K562 (cell line): ENCODE measurements around the gene PTPRO. TPM values are rescaled to one million over a fixed set of nuclear protein-coding genes. Genes with fewer than 3 reads are reported as not detected.

Experiments
- ATAC-seq: fragments of 200-7000 bp; cut with Tn5 transposase; 3 replicates; pipeline ENCODE4 v1.9.1; 2020; ENCODE audit warnings: moderate library complexity
- BruUV-seq: library from RNA; stranded (reverse); fragments of 400-500 nt; replicated peaks from 2 replicates; lab custom pipeline; 2021; lab: Mats Ljungman, UMichigan
- CTCF ChIA-PET: fragments of 300-600 bp; formaldehyde crosslinking; extraction: SDS; loops from one replicate; lab custom pipeline; 2021; ENCODE audit warnings: low intra/inter-chr PET ratio; lab: Yijun Ruan, JAX
- POLR2A ChIA-PET: fragments of 300-600, 350-650 bp; sonication (Branson Sonifier 250); formaldehyde crosslinking; extraction: SDS; loops from one replicate; lab custom pipeline; 2021; ENCODE audit warnings: antibody characterized with exemption, inconsistent platforms; lab: Yijun Ruan, JAX
- DNase-seq, 4 experiments: peaks; one replicate each; pipeline versions ENCODE4 v3.0.0 to v3.0.0-alpha.2; 2011 to 2018; ENCODE audit warnings: low spot score in 3 of 4, mixed read lengths in 3 of 4; ENCODE audit errors: extremely low read depth in 1 of 4
- FAIRE-seq: peaks from 2 replicates; lab custom pipeline; 2011; peaks lifted over from hg19 to GRCh38; lab: Jason Lieb, UNC
- H2AFZ ChIP-seq: 2 replicates; pipeline ENCODE4 v1.6.0; 2011; ENCODE audit warnings: low read depth, low read length, control low read depth, inconsistent platforms
- H3K27ac ChIP-seq: fragments of 200-600 bp; 3 replicates; pipeline ENCODE4 v1.8.0; 2011; ENCODE audit warnings: low read depth, mild to moderate bottlenecking, control low read depth, inconsistent platforms, low read length, moderate library complexity, mixed read lengths; ENCODE audit errors: extremely low read depth
- H3K27me3 ChIP-seq, 2 experiments: fragments of 300-600 bp in 1 of 2; 2 replicates in 1 of 2; 3 replicates in 1 of 2; pipeline versions ENCODE4 v1.6.0 to v1.8.0; 2011; ENCODE audit warnings: inconsistent platforms in 2 of 2, low read length in 2 of 2, mild to moderate bottlenecking in 1 of 2, mixed read lengths in 1 of 2, moderate library complexity in 1 of 2; ENCODE audit not compliant: control insufficient read depth in 2 of 2, insufficient read depth in 2 of 2
- H3K36me3 ChIP-seq: fragments of 300-600 bp; 3 replicates; pipeline ENCODE4 v1.8.0; 2011; ENCODE audit warnings: mild to moderate bottlenecking, low read length, inconsistent platforms; ENCODE audit not compliant: control insufficient read depth, insufficient read depth
- H3K4me1 ChIP-seq, 2 experiments: fragments of 200-600 bp in 1 of 2; replicated peaks in 1 of 2; 2 replicates in 1 of 2; 3 replicates in 1 of 2; pipeline versions ENCODE4 v1.5.1 to v1.8.0; 2011; ENCODE audit warnings: inconsistent platforms in 2 of 2, low read length in 2 of 2, mild to moderate bottlenecking in 1 of 2, mixed read lengths in 1 of 2, moderate library complexity in 1 of 2; ENCODE audit not compliant: control insufficient read depth in 2 of 2, insufficient read depth in 2 of 2
- H3K4me2 ChIP-seq: 2 replicates; pipeline ENCODE4 v1.6.1; 2011; ENCODE audit warnings: low read length, control low read depth, inconsistent platforms, mixed read lengths; ENCODE audit not compliant: insufficient read depth
- H3K4me3 ChIP-seq: fragments of 200-600 bp; sonication (generic), shearing (Covaris generic); 2 replicates; pipeline ENCODE4 v1.5.1; 2016; ENCODE audit warnings: control low read depth, inconsistent platforms
- H3K79me2 ChIP-seq: fragments of 200-600 bp; 3 replicates; pipeline ENCODE4 v1.8.0; 2011; ENCODE audit warnings: low read length, inconsistent platforms; ENCODE audit not compliant: control insufficient read depth, insufficient read depth
- H3K9ac ChIP-seq, 2 experiments: 2 replicates each; pipeline versions ENCODE4 v1.6.0 to v1.6.1; 2011; ENCODE audit warnings: low read depth in 2 of 2, low read length in 2 of 2, control low read depth in 1 of 2, inconsistent platforms in 1 of 2, mild to moderate bottlenecking in 1 of 2, mixed read lengths in 1 of 2; ENCODE audit not compliant: insufficient read depth in 1 of 2
- H3K9me1 ChIP-seq: one replicate; pipeline ENCODE4 v1.6.0; 2011; ENCODE audit warnings: inconsistent platforms, mild to moderate bottlenecking, low read length, moderate library complexity; ENCODE audit not compliant: control insufficient read depth, insufficient read depth
- H3K9me3 ChIP-seq: replicated peaks from 2 replicates; pipeline ENCODE4 v1.5.1; 2011; ENCODE audit warnings: low read depth, low read length, inconsistent platforms; ENCODE audit not compliant: control insufficient read depth, insufficient read depth
- H4K20me1 ChIP-seq: replicated peaks from 2 replicates; pipeline ENCODE4 v1.6.1; 2011; ENCODE audit warnings: low read length, inconsistent platforms, mixed read lengths; ENCODE audit not compliant: control insufficient read depth, insufficient read depth
- BCOR ChIP-seq: fragments of 450-650 bp; IDR thresholded peaks from 2 replicates; pipeline ENCODE4 v1.6.1; 2016
- CREBBP ChIP-seq: IDR thresholded peaks from one replicate; pipeline ENCODE4 v1.6.1; 2012; ENCODE audit warnings: low read depth, mild to moderate bottlenecking, control low read depth, inconsistent platforms, low read length
- FOXA3 ChIP-seq, 2 experiments: fragments of 450-650 bp in 1 of 2; sonication (generic) in 1 of 2; formaldehyde crosslinking; IDR thresholded peaks in 1 of 2; conservative IDR thresholded peaks in 1 of 2; 2 replicates each; pipeline versions ENCODE4 v1.4.0 to v1.8.0; 2020 to 2022; ENCODE audit warnings: mild to moderate bottlenecking in 2 of 2, missing genetic modification reagents in 1 of 2
- FOXP4 ChIP-seq: sonication (generic); formaldehyde crosslinking; IDR thresholded peaks from 2 replicates; pipeline ENCODE4 v1.8.0; 2022; ENCODE audit warnings: mild to moderate bottlenecking, missing genetic modification reagents, borderline replicate concordance
- MNT ChIP-seq, 2 experiments: fragments of 450-650 bp; conservative IDR thresholded peaks; 2 replicates each; pipeline ENCODE4 v1.6.1; 2017; ENCODE audit warnings: mild to moderate bottlenecking in 2 of 2, moderate library complexity in 2 of 2
- SP1 ChIP-seq: sonication (generic); formaldehyde crosslinking; IDR thresholded peaks from 2 replicates; pipeline ENCODE4 v1.8.1; 2022; ENCODE audit warnings: mild to moderate bottlenecking, missing genetic modification reagents
- WHSC1 ChIP-seq: IDR thresholded peaks from one replicate; pipeline ENCODE4 v1.6.1; 2012; ENCODE audit warnings: low read length, control low read depth, inconsistent platforms
- ZHX1 ChIP-seq: fragments of 150-350 bp; conservative IDR thresholded peaks from 2 replicates; pipeline ENCODE4 v1.6.1; 2014; ENCODE audit warnings: low read length
- ZNF57 ChIP-seq: fragments of 450-650 bp; formaldehyde crosslinking; IDR thresholded peaks from 2 replicates; pipeline ENCODE4 v1.4.0; 2020; ENCODE audit warnings: mild to moderate bottlenecking, moderate library complexity
- ZNF584 ChIP-seq: fragments of 200-800 bp; sonication (Bioruptor generic); IDR thresholded peaks from 2 replicates; pipeline ENCODE4 v1.6.1; 2016; ENCODE audit warnings: low read depth, mild to moderate bottlenecking, missing genetic modification characterization, missing compliant biosample characterization
- ZNF668 ChIP-seq: fragments of 250-450 bp; sonication (Bioruptor Pico); IDR thresholded peaks from 2 replicates; pipeline ENCODE4 v1.8.0; 2022; ENCODE audit warnings: mild to moderate bottlenecking, inconsistent platforms
- WGBS: fragments of 100-300 bp; shearing (Covaris generic); methylation state at CpG from one replicate; pipeline ENCODE4 v1.1.6; 2016; ENCODE audit warnings: low coverage, mixed read lengths; ENCODE audit not compliant: insufficient coverage; ENCODE audit errors: missing lambda C conversion rate; 5-methylcytosine and 5-hydroxymethylcytosine counted together
- in situ Hi-C: fragments of 300-500 bp; cut with MboI; formaldehyde crosslinking; loops from 4 replicates; pipeline ENCODE4 v1.15.0; 2018; ENCODE audit warnings: inconsistent platforms, mixed read lengths
- intact Hi-C: fragments of 100-400 bp; cut with micrococcal nuclease; formaldehyde crosslinking; loops from 2 replicates; pipeline ENCODE4 v1.14.2; 2022
- polyA plus RNA-seq, 8 experiments: library from polyadenylated mRNA; depleted of rRNA in 4 of 8; stranded (reverse) in 5 of 8; unstranded in 3 of 8; fragments of >200 nt; fragmentation: Nextera tagmentation in 2 of 8; fragmentation: Illumina TruSeq in 1 of 8; extraction: Ambion mirVana in 2 of 8; extraction: Trizol in 1 of 8; gene quantifications; 2 replicates each; pipeline versions ENCODE4 v1.2.1 to v1.2.3, GENCODE V29; 2011 to 2014; ENCODE audit warnings: inconsistent platforms in 1 of 8, missing spikeins in 1 of 8
- total RNA-seq, 7 experiments: library from RNA; depleted of rRNA in 6 of 7; stranded (reverse); fragments of >200 nt in 6 of 7; fragmentation: Illumina TruSeq in 2 of 7; extraction: Trizol in 2 of 7; gene quantifications; 2 replicates each; pipeline versions ENCODE4 v1.2.1 to v1.2.3, GENCODE V29; 2011 to 2021; ENCODE audit warnings: low replicate concordance in 1 of 7

PTPRO gene
- total and polyA plus RNA-seq, 9 of the 15 experiments (the other 6 are each of a cell fraction or from before 2014, with no cell fraction given) = 0.22 TPM; not detected in 8

- no peaks in the 10 kb centered on the region for H4K20me1 ChIP-seq
- CTCF ChIA-PET = no interaction called here
- TF ChIP-seq BCOR = no peak
- no peak for TF ChIP-seq FOXA3 (CRISPR knock-in tag; conservative IDR thresholded peaks at IDR 0.05 in 1 of 2, IDR thresholded peaks at IDR 0.05 in 1 of 2)
- no peak for TF ChIP-seq ZNF668
- no peak for TF ChIP-seq WHSC1
- TF ChIP-seq CREBBP = no peak
- no peak for TF ChIP-seq MNT (conservative IDR thresholded peaks at IDR 0.05)
- no peak for TF ChIP-seq ZHX1
- TF ChIP-seq SP1 (CRISPR knock-in tag) = no peak
- no peak for TF ChIP-seq ZNF57
- no peak for TF ChIP-seq FOXP4
- TF ChIP-seq ZNF584 (CRISPR knock-in tag) = no peak
- TF ChIP-seq, all 486 proteins: peak for 0
- no peak overlapping the region for H2AFZ ChIP-seq
- BruUV-seq = no TSS peak
- no peaks in the 10 kb centered on the region for H3K9me3 ChIP-seq
- POLR2A ChIA-PET = no interaction called here
- intact Hi-C loops (no loop called here), in situ Hi-C loops (no loop called here)
- no peak overlapping the region for H3K4me3 ChIP-seq
- DNase-seq (no peak), ATAC-seq (no peak), FAIRE-seq (no peak)
- H3K9me1 ChIP-seq = no peaks in the 10 kb centered on the region
- WGBS = 0% methylated on average over 5 of the region's 5 CpGs
- H3K27ac ChIP-seq = no peak overlapping the region
- H3K4me1 ChIP-seq = no peaks in the 10 kb centered on the region
- H3K79me2 ChIP-seq = no peaks in the 10 kb centered on the region
- no peak overlapping the region for H3K4me2 ChIP-seq
- no peak overlapping the region for H3K9ac ChIP-seq
- H3K27me3 ChIP-seq = no peaks in the 10 kb centered on the region
- H3K36me3 ChIP-seq = no peaks in the 10 kb centered on the region
Measured at GRCh38 chr12:15596174-15596573, 273.9 kb downstream of the PTPRO start.
